K562 (cell line): ENCODE data around the gene RNF166. TPM values are rescaled to one million over a fixed set of nuclear protein-coding genes. Genes with fewer than 3 reads are reported as not detected.

Source experiments
- BCOR ChIP-seq: fragments of 450-650 bp; IDR thresholded peaks from 2 replicates; pipeline ENCODE4 v1.6.1; 2016
- CTBP1 ChIP-seq: fragments of 450-650 bp; IDR thresholded peaks from 2 replicates; pipeline ENCODE4 v1.6.1; 2016; ENCODE audit warnings: borderline replicate concordance
- EGR1 ChIP-seq: fragments of 450-650 bp; conservative IDR thresholded peaks from 2 replicates; pipeline ENCODE4 v1.6.1; 2017; ENCODE audit warnings: mild to moderate bottlenecking
- ETV6 ChIP-seq, 3 experiments: fragments of 150-350 bp in 1 of 3; sonication (generic) in 1 of 3; formaldehyde crosslinking in 1 of 3; IDR thresholded peaks; 2 replicates each; pipeline versions ENCODE4 v1.6.1 to v1.8.0; 2014 to 2022; ENCODE audit warnings: borderline replicate concordance in 2 of 3, low read depth in 2 of 3, antibody characterized with exemption in 1 of 3, low read length in 1 of 3, mild to moderate bottlenecking in 1 of 3, missing genetic modification reagents in 1 of 3
- GABPB1 ChIP-seq: sonication (generic); formaldehyde crosslinking; IDR thresholded peaks from 2 replicates; pipeline ENCODE4 v1.8.0; 2022; ENCODE audit warnings: mild to moderate bottlenecking, missing genetic modification reagents
- MTA3 ChIP-seq: fragments of 450-650 bp; formaldehyde crosslinking; IDR thresholded peaks from 2 replicates; pipeline ENCODE4 v1.6.1; 2017; ENCODE audit warnings: mild to moderate bottlenecking, borderline replicate concordance
- NR2C1 ChIP-seq, 2 experiments: fragments of 450-650 bp; IDR thresholded peaks; 2 replicates each; pipeline ENCODE4 v1.6.1; 2017; ENCODE audit warnings: mild to moderate bottlenecking in 2 of 2, antibody characterized with exemption in 1 of 2, inconsistent platforms in 1 of 2, missing compliant biosample characterization in 1 of 2, missing genetic modification characterization in 1 of 2
- OTX1 ChIP-seq: fragments of 450-650 bp; formaldehyde crosslinking; IDR thresholded peaks from 2 replicates; pipeline ENCODE4 v1.4.0; 2022; ENCODE audit warnings: mild to moderate bottlenecking
- TOE1 ChIP-seq, 2 experiments: fragments of 450-650 bp in 1 of 2; sonication (generic) in 1 of 2; formaldehyde crosslinking in 1 of 2; IDR thresholded peaks; 2 replicates each; pipeline versions ENCODE4 v1.7.1 to v1.8.0; 2016 to 2022; ENCODE audit warnings: borderline replicate concordance in 2 of 2, mild to moderate bottlenecking in 2 of 2, antibody characterized with exemption in 1 of 2, inconsistent platforms in 1 of 2, low read depth in 1 of 2, missing genetic modification reagents in 1 of 2, moderate library complexity in 1 of 2
- ZNF175 ChIP-seq: fragments of 200-800 bp; sonication (Bioruptor generic); IDR thresholded peaks from 2 replicates; pipeline ENCODE4 v1.6.1; 2016; ENCODE audit warnings: low read depth, mild to moderate bottlenecking, missing genetic modification characterization, missing compliant biosample characterization
- ZNF354B ChIP-seq: fragments of 250-450 bp; sonication (Bioruptor Pico); IDR thresholded peaks from 2 replicates; pipeline ENCODE4 v1.4.0; 2020
- ZNF707 ChIP-seq: fragments of 250-450 bp; sonication (Bioruptor Pico); conservative IDR thresholded peaks from 2 replicates; pipeline ENCODE4 v1.8.0; 2022; ENCODE audit warnings: inconsistent platforms, mild to moderate bottlenecking, moderate library complexity
- polyA plus RNA-seq, 8 experiments: library from polyadenylated mRNA; depleted of rRNA in 4 of 8; stranded (reverse) in 5 of 8; unstranded in 3 of 8; fragments of >200 nt; fragmentation: Nextera tagmentation in 2 of 8; fragmentation: Illumina TruSeq in 1 of 8; extraction: Ambion mirVana in 2 of 8; extraction: Trizol in 1 of 8; gene quantifications; 2 replicates each; pipeline versions ENCODE4 v1.2.1 to v1.2.3, GENCODE V29; 2011 to 2014; ENCODE audit warnings: inconsistent platforms in 1 of 8, missing spikeins in 1 of 8
- total RNA-seq, 7 experiments: library from RNA; depleted of rRNA in 6 of 7; stranded (reverse); fragments of >200 nt in 6 of 7; fragmentation: Illumina TruSeq in 2 of 7; extraction: Trizol in 2 of 7; gene quantifications; 2 replicates each; pipeline versions ENCODE4 v1.2.1 to v1.2.3, GENCODE V29; 2011 to 2021; ENCODE audit warnings: low replicate concordance in 1 of 7
- TF ChIP-seq, protein P1 (sequence below), 2 experiments: fragments of 450-650 bp; IDR thresholded peaks; 2 replicates each; pipeline ENCODE4 v1.6.1; 2016
- TF ChIP-seq, protein P2 (sequence below): sonication (generic); formaldehyde crosslinking; IDR thresholded peaks from 2 replicates; pipeline ENCODE4 v1.8.0; 2022; ENCODE audit warnings: mild to moderate bottlenecking, missing genetic modification reagents
- TF ChIP-seq, protein P3 (sequence below), 2 experiments: fragments of 450-650 bp in 1 of 2; sonication (generic) in 1 of 2; formaldehyde crosslinking in 1 of 2; IDR thresholded peaks; 2 replicates each; pipeline versions ENCODE4 v1.7.1 to v1.9.0; 2016 to 2022; ENCODE audit warnings: inconsistent platforms in 1 of 2, mild to moderate bottlenecking in 1 of 2, missing genetic modification reagents in 1 of 2

The RNF166 gene
- total and polyA plus RNA-seq, 9 of the 15 experiments (the other 6 are each of a cell fraction or from before 2014, with no cell fraction given): 0.56 to 60.3 (median 19.5) TPM

DNA sequence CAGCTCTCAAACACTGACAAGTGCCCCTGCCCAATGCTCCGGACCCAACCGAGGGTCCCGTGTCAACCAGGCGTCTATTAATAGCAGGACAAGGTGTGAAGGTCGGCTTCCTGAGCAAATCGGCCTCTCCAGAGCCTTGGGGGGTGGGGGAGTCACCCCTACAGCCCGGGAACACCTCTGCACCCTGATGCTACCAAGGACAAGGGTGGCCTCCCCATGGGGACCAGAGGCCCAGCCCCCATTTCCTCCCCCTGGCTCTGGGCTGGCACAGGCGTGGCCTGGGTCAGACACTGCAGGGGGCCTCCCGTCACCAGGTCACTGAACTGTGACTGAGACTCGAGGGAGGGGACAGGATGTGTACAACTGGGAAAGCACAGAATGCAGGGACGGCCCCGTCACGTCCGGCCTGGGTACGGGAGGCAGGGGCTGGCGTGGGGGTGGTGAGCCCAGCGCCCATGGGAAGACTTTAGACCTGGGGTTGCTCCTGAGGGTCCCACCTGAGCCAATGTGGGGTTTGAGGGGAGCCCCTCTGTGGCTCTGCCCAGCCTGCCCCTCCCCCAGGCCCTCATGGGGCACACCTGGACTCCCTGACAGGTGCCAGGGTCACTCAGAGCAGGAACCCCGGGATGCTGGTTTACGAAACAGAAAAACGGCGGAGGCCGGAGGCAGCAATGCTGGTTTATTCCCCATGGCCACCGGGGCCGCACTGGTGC, 54.8 kb downstream of the RNF166 start (continued):
- TF ChIP-seq OTX1 (CRISPR knock-in tag) (no peak), CTBP1 (peak; percentile 38; the same call in 1 of the 2 replicates), BCOR (no peak), TOE1 (IDR thresholded peaks at IDR 0.05; ENCODE audit: borderline replicate concordance) (peak; percentile 27; the same call in 1 of the 2 replicates), TOE1 (CRISPR knock-in tag; IDR thresholded peaks at IDR 0.05; ENCODE audit: borderline replicate concordance, low read depth) (no peak), ZNF707 (CRISPR knock-in tag) (peak; percentile 34; the same call in 1 of the 2 replicates), MTA3 (peak; percentile 70; the same call in 1 of the 2 replicates), NR2C1 (IDR thresholded peaks at IDR 0.05) (peak; percentile 85), NR2C1 (tag; IDR thresholded peaks at IDR 0.05) (peak; percentile 63), GABPB1 (CRISPR knock-in tag) (peak; percentile 30), ZNF175 (CRISPR knock-in tag) (0 out of 2 replicates have a peak, but pooled peaks have one; percentile 43), ZNF354B (CRISPR knock-in tag) (no peak), ETV6 (IDR thresholded peaks at IDR 0.05; ENCODE audit: borderline replicate concordance in 1 of 2, low read depth in 2 of 2, low read length in 1 of 2) (no peak), ETV6 (CRISPR knock-in tag; IDR thresholded peaks at IDR 0.05; ENCODE audit: borderline replicate concordance) (no peak), EGR1 (peak; percentile 43; the same call in 1 of the 2 replicates)
- TF ChIP-seq, protein P1, sequence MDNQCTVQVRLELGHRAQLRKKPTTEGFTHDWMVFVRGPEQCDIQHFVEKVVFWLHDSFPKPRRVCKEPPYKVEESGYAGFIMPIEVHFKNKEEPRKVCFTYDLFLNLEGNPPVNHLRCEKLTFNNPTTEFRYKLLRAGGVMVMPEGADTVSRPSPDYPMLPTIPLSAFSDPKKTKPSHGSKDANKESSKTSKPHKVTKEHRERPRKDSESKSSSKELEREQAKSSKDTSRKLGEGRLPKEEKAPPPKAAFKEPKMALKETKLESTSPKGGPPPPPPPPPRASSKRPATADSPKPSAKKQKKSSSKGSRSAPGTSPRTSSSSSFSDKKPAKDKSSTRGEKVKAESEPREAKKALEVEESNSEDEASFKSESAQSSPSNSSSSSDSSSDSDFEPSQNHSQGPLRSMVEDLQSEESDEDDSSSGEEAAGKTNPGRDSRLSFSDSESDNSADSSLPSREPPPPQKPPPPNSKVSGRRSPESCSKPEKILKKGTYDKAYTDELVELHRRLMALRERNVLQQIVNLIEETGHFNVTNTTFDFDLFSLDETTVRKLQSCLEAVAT (IDR thresholded peaks at IDR 0.05): no peak
- TF ChIP-seq, protein P2, sequence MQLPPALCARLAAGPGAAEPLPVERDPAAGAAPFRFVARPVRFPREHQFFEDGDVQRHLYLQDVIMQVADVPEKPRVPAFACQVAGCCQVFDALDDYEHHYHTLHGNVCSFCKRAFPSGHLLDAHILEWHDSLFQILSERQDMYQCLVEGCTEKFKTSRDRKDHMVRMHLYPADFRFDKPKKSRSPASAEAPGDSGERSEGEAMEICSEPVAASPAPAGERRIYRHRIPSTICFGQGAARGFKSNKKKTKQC (CRISPR knock-in tag): no peak
- TF ChIP-seq, protein P3, sequence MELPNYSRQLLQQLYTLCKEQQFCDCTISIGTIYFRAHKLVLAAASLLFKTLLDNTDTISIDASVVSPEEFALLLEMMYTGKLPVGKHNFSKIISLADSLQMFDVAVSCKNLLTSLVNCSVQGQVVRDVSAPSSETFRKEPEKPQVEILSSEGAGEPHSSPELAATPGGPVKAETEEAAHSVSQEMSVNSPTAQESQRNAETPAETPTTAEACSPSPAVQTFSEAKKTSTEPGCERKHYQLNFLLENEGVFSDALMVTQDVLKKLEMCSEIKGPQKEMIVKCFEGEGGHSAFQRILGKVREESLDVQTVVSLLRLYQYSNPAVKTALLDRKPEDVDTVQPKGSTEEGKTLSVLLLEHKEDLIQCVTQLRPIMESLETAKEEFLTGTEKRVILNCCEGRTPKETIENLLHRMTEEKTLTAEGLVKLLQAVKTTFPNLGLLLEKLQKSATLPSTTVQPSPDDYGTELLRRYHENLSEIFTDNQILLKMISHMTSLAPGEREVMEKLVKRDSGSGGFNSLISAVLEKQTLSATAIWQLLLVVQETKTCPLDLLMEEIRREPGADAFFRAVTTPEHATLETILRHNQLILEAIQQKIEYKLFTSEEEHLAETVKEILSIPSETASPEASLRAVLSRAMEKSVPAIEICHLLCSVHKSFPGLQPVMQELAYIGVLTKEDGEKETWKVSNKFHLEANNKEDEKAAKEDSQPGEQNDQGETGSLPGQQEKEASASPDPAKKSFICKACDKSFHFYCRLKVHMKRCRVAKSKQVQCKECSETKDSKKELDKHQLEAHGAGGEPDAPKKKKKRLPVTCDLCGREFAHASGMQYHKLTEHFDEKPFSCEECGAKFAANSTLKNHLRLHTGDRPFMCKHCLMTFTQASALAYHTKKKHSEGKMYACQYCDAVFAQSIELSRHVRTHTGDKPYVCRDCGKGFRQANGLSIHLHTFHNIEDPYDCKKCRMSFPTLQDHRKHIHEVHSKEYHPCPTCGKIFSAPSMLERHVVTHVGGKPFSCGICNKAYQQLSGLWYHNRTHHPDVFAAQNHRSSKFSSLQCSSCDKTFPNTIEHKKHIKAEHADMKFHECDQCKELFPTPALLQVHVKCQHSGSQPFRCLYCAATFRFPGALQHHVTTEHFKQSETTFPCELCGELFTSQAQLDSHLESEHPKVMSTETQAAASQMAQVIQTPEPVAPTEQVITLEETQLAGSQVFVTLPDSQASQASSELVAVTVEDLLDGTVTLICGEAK (IDR thresholded peaks at IDR 0.05): peak; percentile 89
- TF ChIP-seq, protein P3 (CRISPR knock-in tag; IDR thresholded peaks at IDR 0.05): no peak
